SK-N-SH (cell line): ENCODE results near the gene ITFG2.

Source experiments
- EZH2phosphoT487 ChIP-seq: fragments of 200-600 bp; sonication (generic); IDR thresholded peaks from 2 replicates; pipeline ENCODE4 v1.6.1; 2017; ENCODE audit warnings: low read depth, mixed run types, mild to moderate bottlenecking, antibody characterized with exemption, moderate library complexity, borderline replicate concordance
- FOXM1 ChIP-seq: IDR thresholded peaks from 2 replicates; pipeline ENCODE4 v1.4.0; 2012; ENCODE audit warnings: low read depth, mild to moderate bottlenecking
- NFIC ChIP-seq: IDR thresholded peaks from 2 replicates; pipeline ENCODE4 v1.4.0; 2012; ENCODE audit warnings: borderline replicate concordance
- NRF1 ChIP-seq: IDR thresholded peaks from 2 replicates; pipeline ENCODE4 v1.6.1; 2012; ENCODE audit warnings: low read depth, mild to moderate bottlenecking, low read length
- RCOR1 ChIP-seq: fragments of 150-350 bp; IDR thresholded peaks from 2 replicates; pipeline ENCODE4 v1.6.1; 2017; ENCODE audit warnings: antibody characterized with exemption, low read length
- TAF1 ChIP-seq: IDR thresholded peaks from 2 replicates; pipeline ENCODE4 v1.6.1; 2012; ENCODE audit warnings: low read depth, mild to moderate bottlenecking, low read length, moderate library complexity, borderline replicate concordance
- TF ChIP-seq, protein P1 (sequence below): fragments of 200-600 bp; sonication (generic); IDR thresholded peaks from 2 replicates; pipeline ENCODE4 v1.6.1; 2017; ENCODE audit warnings: antibody characterized with exemption, mild to moderate bottlenecking, moderate library complexity
- TF ChIP-seq, protein P2 (sequence below): IDR thresholded peaks from 2 replicates; pipeline ENCODE4; 2012
- TF ChIP-seq, protein P3 (sequence below): fragments of 150-350 bp; IDR thresholded peaks from 2 replicates; pipeline ENCODE4 v1.6.1; 2017; ENCODE audit warnings: antibody characterized with exemption, low read length, low read depth, borderline replicate concordance
- TF ChIP-seq, protein P4 (sequence below): IDR thresholded peaks from 2 replicates; pipeline ENCODE4 v1.6.1; 2012; ENCODE audit warnings: mild to moderate bottlenecking, low read depth, low read length, moderate library complexity
- TF ChIP-seq, protein P5 (sequence below): IDR thresholded peaks from 2 replicates; pipeline ENCODE4 v1.4.0; 2012; ENCODE audit warnings: low read depth

DNA sequence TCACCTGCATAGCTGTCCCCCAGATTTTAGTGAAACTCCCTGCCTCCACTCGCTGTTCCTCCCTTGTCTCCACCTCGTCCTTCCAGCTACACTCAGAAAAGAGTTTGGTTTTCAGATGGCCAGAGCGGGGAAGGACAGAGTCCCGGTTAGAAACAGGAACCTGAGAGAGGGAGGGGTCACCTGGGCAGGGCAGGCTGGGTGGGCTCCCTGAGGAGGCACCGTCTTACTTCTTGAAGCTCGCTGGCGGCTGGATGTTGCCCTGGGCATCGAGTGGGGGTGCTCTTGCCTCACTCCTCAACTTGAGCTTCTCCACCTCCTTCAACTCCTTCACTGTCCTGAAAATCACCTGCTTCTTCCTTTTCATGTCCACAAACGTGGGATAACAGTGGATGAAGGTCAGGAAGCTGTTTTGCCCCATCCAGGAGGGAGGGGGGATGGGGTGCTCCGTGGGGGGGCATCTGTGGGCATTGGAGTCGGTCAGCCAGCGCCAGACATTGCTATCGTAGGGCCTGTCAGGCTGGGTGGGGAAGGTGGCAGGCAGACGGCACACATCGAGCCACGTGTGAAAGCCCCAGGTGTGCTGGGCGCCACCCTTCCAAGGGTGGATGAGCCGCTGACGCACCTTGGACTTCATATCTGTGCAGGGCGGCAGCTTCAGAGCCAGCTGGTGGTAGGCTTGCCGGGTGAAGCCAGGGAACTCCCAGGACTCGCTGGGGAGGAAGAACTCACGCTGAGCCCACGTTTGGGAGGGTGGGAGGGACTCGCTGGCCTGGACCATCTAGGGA, 42.4 kb downstream of the ITFG2 start:
- TF ChIP-seq, protein P1, sequence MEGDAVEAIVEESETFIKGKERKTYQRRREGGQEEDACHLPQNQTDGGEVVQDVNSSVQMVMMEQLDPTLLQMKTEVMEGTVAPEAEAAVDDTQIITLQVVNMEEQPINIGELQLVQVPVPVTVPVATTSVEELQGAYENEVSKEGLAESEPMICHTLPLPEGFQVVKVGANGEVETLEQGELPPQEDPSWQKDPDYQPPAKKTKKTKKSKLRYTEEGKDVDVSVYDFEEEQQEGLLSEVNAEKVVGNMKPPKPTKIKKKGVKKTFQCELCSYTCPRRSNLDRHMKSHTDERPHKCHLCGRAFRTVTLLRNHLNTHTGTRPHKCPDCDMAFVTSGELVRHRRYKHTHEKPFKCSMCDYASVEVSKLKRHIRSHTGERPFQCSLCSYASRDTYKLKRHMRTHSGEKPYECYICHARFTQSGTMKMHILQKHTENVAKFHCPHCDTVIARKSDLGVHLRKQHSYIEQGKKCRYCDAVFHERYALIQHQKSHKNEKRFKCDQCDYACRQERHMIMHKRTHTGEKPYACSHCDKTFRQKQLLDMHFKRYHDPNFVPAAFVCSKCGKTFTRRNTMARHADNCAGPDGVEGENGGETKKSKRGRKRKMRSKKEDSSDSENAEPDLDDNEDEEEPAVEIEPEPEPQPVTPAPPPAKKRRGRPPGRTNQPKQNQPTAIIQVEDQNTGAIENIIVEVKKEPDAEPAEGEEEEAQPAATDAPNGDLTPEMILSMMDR = no peak
- TF ChIP-seq TAF1 (no peak), NFIC (no peak), RCOR1 (no peak), FOXM1 (no peak), NRF1 (no peak), EZH2phosphoT487 (no peak)
- TF ChIP-seq, protein P2, sequence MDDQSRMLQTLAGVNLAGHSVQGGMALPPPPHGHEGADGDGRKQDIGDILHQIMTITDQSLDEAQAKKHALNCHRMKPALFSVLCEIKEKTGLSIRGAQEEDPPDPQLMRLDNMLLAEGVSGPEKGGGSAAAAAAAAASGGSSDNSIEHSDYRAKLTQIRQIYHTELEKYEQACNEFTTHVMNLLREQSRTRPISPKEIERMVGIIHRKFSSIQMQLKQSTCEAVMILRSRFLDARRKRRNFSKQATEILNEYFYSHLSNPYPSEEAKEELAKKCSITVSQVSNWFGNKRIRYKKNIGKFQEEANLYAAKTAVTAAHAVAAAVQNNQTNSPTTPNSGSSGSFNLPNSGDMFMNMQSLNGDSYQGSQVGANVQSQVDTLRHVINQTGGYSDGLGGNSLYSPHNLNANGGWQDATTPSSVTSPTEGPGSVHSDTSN = no peak
- TF ChIP-seq, protein P3, sequence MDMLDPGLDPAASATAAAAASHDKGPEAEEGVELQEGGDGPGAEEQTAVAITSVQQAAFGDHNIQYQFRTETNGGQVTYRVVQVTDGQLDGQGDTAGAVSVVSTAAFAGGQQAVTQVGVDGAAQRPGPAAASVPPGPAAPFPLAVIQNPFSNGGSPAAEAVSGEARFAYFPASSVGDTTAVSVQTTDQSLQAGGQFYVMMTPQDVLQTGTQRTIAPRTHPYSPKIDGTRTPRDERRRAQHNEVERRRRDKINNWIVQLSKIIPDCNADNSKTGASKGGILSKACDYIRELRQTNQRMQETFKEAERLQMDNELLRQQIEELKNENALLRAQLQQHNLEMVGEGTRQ = no peak
- TF ChIP-seq, protein P4, sequence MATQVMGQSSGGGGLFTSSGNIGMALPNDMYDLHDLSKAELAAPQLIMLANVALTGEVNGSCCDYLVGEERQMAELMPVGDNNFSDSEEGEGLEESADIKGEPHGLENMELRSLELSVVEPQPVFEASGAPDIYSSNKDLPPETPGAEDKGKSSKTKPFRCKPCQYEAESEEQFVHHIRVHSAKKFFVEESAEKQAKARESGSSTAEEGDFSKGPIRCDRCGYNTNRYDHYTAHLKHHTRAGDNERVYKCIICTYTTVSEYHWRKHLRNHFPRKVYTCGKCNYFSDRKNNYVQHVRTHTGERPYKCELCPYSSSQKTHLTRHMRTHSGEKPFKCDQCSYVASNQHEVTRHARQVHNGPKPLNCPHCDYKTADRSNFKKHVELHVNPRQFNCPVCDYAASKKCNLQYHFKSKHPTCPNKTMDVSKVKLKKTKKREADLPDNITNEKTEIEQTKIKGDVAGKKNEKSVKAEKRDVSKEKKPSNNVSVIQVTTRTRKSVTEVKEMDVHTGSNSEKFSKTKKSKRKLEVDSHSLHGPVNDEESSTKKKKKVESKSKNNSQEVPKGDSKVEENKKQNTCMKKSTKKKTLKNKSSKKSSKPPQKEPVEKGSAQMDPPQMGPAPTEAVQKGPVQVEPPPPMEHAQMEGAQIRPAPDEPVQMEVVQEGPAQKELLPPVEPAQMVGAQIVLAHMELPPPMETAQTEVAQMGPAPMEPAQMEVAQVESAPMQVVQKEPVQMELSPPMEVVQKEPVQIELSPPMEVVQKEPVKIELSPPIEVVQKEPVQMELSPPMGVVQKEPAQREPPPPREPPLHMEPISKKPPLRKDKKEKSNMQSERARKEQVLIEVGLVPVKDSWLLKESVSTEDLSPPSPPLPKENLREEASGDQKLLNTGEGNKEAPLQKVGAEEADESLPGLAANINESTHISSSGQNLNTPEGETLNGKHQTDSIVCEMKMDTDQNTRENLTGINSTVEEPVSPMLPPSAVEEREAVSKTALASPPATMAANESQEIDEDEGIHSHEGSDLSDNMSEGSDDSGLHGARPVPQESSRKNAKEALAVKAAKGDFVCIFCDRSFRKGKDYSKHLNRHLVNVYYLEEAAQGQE = no peak
- TF ChIP-seq, protein P5, sequence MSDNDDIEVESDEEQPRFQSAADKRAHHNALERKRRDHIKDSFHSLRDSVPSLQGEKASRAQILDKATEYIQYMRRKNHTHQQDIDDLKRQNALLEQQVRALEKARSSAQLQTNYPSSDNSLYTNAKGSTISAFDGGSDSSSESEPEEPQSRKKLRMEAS = no peak
